Lower leg skin (tissue), 4 donors: ENCODE data around the gene UNC5C. TPM values are rescaled to one million over a fixed set of nuclear protein-coding genes. Genes with fewer than 3 reads are reported as not detected.

ENCODE experiments used
- DNase-seq, 2 donors: peaks; one replicate each; pipeline ENCODE4 v3.0.0-alpha.2; 2019; ENCODE audit warnings: low spot score in 2 of 2
- H3K4me3 ChIP-seq: fragments of 200-600 bp; sonication (generic); 2 replicates; pipeline ENCODE4 v1.5.1; 2017; ENCODE audit warnings: mild to moderate bottlenecking, low read depth; ENCODE audit not compliant: poor library complexity, severe bottlenecking
- POLR2A ChIP-seq, 2 donors: fragments of 450-650 bp; IDR thresholded peaks; one replicate each; pipeline ENCODE4 v1.6.1; 2016 to 2017; ENCODE audit warnings: antibody characterized with exemption in 2 of 2, mild to moderate bottlenecking in 1 of 2, moderate library complexity in 1 of 2
- whole genome bisulfite sequencing, 2 donors: methylation state at CpG; one replicate each; pipeline ENCODE4 v1.1.5; 2018; 5-methylcytosine and 5-hydroxymethylcytosine counted together
- intact Hi-C: fragments of 100-400 bp; cut with DNase I; formaldehyde crosslinking; loops from one replicate; pipeline ENCODE4 v1.15.0; 2023; ENCODE audit warnings: low total_unique reads
- total RNA-seq, 4 donors: library from RNA; depleted of rRNA; stranded (reverse); fragments of >200 nt; gene quantifications; one replicate each; pipeline ENCODE4 v1.1.0, GENCODE V29; 2016
- TF ChIP-seq, protein P1 (sequence below), 3 donors: fragments of 450-650 bp; IDR thresholded peaks; one replicate each; pipeline ENCODE4 v1.5.1; 2016; ENCODE audit warnings: antibody characterized with exemption in 3 of 3, mild to moderate bottlenecking in 3 of 3, moderate library complexity in 2 of 3

Gene UNC5C
- total RNA-seq, 4 donors from 2014 or later: 0.34 to 1.8 (median 1.2) TPM

DNA sequence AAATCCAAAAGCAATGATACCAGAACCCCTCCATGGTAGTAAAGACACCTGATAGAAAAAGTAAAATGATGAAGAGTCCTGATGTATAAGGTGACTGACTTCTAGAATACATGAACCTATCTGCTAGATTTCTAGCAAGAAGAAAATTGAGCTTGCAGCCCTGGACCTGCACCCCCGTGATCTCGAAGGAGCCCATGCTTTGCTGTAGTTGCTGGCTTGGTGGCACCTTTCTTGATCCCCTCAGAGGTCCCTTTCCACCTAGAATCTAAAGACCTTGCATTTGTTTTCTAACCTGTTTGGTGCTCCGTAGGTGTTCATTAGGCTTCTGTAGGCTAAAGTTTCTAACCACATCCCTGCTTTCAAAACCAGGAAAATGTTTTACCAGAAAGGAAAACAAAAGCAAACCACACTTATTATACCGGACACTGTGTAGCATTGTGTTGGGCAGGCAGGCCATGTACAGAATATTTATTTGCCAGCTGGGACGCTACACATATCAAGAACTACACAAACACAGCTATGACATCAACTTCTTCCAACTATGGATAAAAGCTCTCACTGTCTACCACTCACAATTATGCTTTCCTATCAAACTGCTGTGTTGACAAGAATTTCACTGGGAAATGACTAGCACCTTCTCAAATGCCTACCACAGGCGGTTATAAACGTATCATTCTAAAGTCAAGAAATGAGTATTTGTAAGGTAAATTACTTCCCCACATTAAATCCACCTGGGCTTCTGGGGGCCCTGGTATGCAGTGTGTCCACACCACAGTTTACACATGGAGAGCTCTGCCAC lies 316.2 kb downstream of the UNC5C start:
- intact Hi-C loops: no loop called here
- no peak for DNase-seq
- WGBS, 2 donors: 72 to 73% methylated on average over 7 of the region's 7 CpGs
- TF ChIP-seq, protein P1, sequence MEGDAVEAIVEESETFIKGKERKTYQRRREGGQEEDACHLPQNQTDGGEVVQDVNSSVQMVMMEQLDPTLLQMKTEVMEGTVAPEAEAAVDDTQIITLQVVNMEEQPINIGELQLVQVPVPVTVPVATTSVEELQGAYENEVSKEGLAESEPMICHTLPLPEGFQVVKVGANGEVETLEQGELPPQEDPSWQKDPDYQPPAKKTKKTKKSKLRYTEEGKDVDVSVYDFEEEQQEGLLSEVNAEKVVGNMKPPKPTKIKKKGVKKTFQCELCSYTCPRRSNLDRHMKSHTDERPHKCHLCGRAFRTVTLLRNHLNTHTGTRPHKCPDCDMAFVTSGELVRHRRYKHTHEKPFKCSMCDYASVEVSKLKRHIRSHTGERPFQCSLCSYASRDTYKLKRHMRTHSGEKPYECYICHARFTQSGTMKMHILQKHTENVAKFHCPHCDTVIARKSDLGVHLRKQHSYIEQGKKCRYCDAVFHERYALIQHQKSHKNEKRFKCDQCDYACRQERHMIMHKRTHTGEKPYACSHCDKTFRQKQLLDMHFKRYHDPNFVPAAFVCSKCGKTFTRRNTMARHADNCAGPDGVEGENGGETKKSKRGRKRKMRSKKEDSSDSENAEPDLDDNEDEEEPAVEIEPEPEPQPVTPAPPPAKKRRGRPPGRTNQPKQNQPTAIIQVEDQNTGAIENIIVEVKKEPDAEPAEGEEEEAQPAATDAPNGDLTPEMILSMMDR (IDR thresholded peaks at IDR 0.05): no peak
- no peak for TF ChIP-seq POLR2A (IDR thresholded peaks at IDR 0.05)
- H3K4me3 ChIP-seq: no peak overlapping the region

DNA sequence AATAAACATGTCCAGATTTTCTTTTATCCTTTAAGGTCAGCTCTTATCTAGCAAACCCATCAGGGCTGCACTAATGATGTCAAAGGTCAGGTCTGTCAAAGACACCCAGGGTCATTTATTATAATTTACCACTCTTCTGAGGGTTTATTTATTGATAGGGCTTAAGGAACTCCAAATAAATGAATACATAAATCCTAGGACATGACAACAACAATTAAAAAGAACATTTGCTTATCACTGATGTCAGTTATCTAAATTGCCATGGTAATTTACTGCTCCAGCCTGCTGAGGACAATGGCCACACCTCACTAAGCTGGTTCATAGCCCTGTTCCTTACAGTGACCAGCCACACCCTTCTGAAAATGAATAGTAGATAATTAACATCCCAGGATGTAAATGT lies 317.1 kb downstream of the UNC5C start:
- intact Hi-C loops: no loop called here
- TF ChIP-seq POLR2A (IDR thresholded peaks at IDR 0.05): no peak
- DNase-seq: no peak

DNA sequence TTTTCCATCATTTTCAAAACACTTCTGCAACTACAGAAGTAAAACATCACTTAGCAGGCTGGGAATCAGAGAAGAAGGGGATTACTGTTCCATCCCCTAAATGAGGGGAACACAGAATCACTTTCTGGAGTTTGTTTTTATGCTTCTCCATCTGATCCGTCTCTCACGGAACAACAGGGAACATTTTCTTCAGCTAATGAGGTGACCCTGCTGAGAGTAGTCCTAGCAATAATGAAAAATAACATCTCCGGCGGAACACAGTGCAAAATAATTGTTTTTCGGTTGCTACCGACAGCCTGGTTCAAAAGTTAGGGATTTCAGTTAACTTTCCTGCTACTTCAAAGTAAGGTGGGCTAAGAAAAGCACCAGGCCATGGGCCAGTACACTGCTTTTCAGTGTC lies 322.9 kb downstream of the UNC5C start:
- WGBS, 2 donors: 76 to 85% methylated on average over 6 of the region's 6 CpGs
- DNase-seq: no peak
- intact Hi-C loops: no loop called here
- TF ChIP-seq POLR2A (IDR thresholded peaks at IDR 0.05): no peak
- TF ChIP-seq, protein P1 (IDR thresholded peaks at IDR 0.05): no peak
- H3K4me3 ChIP-seq: no peak overlapping the region

More for the DNA sequence above, 317.1 kb downstream of the UNC5C start:
- no peak overlapping the region for H3K4me3 ChIP-seq

DNA sequence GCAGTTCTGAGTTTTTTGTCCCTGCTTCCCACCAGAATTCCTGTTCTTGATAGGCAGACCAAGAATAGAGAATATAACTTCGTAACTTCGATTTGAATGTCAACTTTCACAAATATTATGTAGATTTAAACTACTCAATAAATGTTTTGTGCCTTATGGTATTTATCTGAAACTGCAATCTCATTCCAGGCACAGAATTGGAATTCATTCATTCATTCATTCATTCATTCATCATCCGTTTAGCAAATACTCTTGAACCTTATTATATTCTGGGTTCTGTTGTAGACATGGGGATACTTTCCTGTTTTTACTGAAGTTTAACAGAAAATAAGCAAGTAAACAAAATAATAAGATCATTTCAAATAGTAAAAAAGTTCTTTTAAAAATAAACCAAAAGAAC lies 324.4 kb downstream of the UNC5C start:
- intact Hi-C loops: no loop called here
- no peak overlapping the region for H3K4me3 ChIP-seq
- no peak for DNase-seq
- 89 to 93% methylated on average over 3 of the region's 3 CpGs for WGBS, 2 donors
- TF ChIP-seq, protein P1 (IDR thresholded peaks at IDR 0.05): no peak
- no peak for TF ChIP-seq POLR2A (IDR thresholded peaks at IDR 0.05)

DNA sequence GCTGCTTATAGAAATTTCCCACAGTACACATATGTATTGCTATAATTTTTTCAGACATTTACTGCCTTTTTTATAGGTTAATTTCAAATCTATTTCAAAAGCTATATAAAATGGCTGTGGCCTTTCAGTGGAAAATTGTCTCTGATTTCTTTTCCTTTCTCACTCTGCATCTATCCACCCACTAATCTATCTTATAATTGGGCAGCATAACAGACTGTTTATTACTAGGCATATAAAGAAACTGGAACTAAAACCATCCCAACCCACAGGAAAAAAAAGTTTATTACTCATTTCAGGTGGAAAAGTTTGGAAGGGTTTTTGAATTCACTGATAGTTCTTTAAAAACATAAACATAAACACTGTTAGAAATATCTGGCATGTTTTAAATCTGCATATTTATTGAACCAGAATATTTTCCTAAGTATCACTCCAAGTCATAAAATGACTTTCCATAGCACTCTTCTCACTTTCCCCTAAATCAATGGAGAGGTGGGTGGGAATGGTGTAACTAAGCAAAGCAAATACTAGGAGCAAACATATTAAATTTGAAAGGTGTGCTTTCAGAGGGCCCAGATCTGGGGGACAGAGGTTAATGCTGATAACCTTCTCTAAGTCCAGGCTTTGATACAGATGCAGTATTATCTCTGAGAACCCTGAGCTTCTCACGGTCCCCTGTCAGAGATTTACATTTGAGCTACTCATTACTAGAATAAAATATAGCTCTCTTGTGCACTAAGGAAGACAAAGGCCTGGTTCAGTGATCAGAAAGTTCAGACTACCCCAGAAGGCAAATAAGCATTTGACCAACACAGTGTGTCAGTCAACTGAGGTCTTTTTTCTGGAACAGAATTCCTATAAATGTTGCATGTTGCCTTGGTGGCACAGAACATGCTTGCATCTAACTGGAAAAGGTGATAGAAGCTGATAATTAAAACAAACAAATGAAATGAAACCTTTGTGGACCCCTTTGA lies 328.3 kb downstream of the UNC5C start:
- intact Hi-C loops: no loop called here
- no peak for TF ChIP-seq POLR2A (IDR thresholded peaks at IDR 0.05)
- TF ChIP-seq, protein P1 (IDR thresholded peaks at IDR 0.05): no peak
- 75 to 80% methylated on average over 1 of the region's 1 CpG for WGBS, 2 donors
- DNase-seq: no peak
- no peak overlapping the region for H3K4me3 ChIP-seq

DNA sequence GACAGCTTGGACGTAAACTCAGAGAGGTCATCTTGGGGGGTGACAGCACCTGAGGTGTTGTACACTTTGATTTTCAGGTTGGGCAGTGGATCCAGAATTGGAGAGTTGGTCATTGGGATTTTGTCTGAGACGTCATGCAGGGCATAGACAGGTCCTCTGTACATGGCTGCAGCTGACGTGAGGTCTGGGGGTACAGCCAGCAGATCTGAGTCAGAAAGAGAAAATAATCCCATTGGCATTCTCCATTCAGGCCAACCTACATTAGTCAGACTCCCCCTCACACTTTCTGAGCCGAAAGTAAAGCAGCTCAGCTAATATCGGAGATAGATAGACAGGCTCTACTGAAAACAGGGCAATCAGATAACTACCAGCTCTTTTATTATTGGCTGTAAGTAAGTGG lies 329.7 kb downstream of the UNC5C start:
- no peak for DNase-seq
- intact Hi-C loops: no loop called here
- TF ChIP-seq POLR2A (IDR thresholded peaks at IDR 0.05): no peak
- TF ChIP-seq, protein P1 (IDR thresholded peaks at IDR 0.05): no peak
- 93 to 94% methylated on average over 5 of the region's 5 CpGs for WGBS, 2 donors
- H3K4me3 ChIP-seq: no peak overlapping the region
